ENCODE data around the gene SCN2B.

GRCh38 chr11:118213201-118213600 lies 36.8 kb upstream of the SCN2B start:
- TF ChIP-seq CTCF (IDR thresholded peaks at IDR 0.05), result no peak
- no peak for TF ChIP-seq ZFX (IDR thresholded peaks at IDR 0.05; ENCODE audit: borderline replicate concordance)

All from 22Rv1 (cell line).